GM18861 (cell line): ENCODE results near the gene IMP3.
"Not testable (repeated sequence)": the region's sequence is repeated elsewhere in the genome, so short reads cannot be mapped to it uniquely, and the experiment has no call there.

Source experiments
- ATAC-seq: cut with Tn5 transposase; IDR thresholded peaks from one replicate; pipeline ENCODE4 v1.9.1; 2021; ENCODE audit not compliant: unreplicated experiment

The IMP3 gene

DNA sequence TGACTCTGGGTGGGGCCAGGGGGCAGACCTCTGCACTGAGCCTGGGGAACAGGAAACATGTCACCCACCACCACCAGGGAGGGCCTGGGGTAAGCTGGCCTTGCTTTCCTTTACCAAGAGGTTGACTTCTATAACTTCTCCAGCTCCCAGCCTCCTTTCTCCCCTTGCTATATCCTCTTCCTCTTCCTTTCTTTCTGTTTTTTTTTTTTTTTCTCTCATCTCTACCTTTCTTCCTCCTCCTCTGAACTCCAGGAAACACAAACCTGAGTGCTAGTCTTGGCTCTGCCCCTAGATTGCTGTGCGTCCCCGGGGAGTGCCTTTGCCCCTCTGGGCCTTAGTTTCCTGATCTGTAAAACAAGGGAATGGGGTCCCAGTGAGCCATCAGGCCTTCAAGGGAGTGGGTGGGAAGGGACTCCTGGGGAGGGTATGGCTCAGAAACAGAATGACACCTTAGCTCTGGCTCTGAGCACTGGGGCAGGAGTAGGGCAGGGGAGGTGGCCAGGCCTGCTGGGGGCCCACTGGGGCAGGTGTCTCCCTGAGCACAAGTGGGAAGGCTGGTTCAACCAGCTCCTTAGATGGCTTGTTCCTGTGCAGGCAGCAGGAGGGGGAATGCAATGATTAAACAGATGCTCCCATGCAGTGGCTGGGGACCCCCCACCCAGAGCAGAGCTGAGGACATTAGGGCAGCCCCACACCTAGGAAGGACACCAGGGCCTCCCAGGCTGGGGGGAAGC is 12.0 kb upstream of the IMP3 start:
- ATAC-seq: no peak

DNA sequence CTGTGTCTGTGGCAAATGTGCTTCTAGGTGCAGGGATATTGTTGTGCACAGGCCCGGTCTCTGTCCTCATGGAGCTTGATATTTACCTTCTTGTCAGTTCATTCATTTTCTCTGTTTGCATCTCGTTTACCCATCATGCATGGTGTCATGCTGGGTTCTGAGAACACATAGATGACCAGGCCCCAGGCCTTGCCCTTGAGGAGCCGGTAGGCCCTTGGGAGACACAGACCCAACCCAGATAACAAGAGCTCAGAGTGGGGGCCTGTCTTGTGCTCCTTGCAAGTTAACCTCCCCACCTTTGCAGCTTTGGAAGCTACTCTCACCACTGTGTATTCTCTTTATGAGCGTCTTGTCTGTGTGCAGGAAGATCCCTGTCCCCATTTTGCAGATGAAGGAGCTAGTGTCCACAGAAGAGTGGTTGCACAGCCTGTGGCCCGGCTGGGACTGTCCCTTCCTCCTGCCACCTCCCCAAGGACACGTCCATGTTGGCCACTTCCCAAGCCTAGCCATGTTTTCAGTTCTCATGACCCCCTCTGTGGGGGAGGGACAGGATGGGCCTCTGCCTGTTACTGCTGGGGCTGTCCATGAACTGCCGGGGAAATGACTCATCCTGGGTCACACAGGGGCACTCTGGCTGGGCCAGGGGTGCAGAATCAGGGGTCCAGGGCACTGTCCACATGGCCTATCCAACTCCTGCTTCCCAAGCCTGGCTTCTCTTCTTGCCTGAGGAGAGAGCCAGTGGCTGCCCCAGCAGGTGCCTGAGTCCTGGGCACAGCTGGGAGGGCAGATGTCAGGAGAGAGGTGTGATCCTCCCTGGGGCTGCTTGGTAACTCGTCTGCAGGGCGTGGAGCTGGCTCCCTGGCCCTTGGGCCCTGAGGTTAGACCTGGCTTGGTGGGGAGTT is 11.1 kb upstream of the IMP3 start:
- no peak for ATAC-seq

GRCh38 chr15:75649848-75650247 is 9.8 kb upstream of the IMP3 start:
- no peak for ATAC-seq

- ATAC-seq: no peak
Observed at GRCh38 chr15:75649045-75649761, 9.2 kb upstream of the IMP3 start.

DNA sequence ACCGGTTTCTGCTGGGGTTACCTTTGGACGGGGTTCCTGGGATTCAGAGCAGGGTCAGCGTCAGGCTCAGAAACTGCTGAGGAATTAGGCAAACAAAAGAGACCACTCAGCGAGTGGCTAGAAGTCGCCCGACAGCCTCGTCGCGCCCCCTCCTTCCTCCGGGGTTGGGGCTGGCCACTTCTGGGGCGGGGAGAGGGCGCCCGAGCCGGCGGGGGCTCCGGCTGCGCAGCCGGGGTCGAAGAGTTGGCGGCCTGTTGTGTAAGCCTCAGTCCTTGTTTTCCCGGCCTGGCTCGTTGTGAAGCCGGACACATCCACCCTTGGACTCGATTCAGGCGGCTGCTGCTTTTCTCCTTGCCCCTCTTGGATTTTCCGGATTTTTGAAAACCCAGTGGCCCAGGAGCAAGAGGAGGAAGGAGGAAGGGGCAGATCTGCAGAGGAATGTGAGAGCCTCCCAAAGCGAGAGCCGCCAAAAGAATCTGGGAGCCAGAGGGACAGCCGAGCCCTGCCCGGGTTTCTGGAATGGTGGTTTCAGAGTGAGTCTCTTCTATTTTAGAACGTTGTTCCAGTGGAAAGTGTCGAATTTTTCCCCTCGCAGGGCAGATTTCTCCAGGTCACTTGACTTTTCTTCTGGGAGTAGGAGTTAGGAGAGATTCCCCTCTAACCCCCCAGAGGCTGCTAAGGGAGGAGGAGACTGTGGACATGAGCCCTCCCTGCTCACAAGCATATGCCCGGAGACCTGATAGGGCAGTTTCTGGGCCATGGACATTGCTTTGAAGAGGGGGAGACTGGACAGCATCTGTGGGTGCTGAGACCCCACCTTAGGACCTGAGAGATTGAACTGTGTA is 8.4 kb upstream of the IMP3 start:
- no peak for ATAC-seq

GRCh38 chr15:75647370-75648155 is 7.5 kb upstream of the IMP3 start, which contains the start of gene SNX33:
TSS of gene SNX33 (plus strand) at chr15:75647912. CDS start at chr15:75649103, 1,191 bp downstream.
- ATAC-seq: no peak

DNA sequence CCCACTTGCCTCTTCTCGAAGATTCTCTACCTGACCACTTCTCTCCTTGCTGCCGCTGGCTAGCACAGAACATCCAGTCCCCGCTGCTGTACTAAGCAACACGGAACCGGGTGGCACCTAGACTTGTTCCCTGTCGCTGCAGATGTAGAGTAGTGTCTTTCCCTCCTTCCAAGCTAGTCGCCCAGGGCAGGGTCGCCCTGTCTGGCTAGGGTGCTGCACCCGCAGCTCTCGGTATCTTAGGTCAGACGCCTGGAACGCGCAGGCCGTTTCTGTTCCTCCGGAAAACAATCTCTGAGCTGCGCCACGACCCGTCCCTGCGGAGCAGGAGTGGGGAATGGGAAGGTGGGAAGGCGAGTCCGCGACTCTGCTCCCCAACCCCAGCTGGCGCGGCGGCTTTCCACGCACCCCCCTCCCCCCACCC is 6.9 kb upstream of the IMP3 start:
- no peak for ATAC-seq

- ATAC-seq: no peak
Observed at GRCh38 chr15:75646112-75646943, 6.3 kb upstream of the IMP3 start.

DNA sequence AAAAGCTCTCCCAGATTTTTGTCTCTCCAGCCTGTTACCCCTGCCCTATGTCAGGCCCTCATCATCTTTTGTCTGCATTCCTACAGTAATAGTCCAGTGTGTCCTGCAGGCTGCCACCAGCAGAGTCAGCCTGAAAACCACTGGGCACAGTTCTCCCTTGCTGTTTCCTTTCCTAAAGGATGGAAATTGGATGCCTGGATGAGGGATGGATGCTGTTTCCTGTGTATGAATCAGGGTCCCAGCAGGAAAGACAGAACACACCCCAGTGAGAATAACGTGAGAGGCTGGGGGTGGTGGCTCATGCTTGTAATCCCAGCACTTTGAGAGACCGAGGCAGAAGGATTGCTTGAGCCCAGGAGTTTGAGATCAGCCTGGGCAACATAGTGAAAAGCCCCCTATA is 4.4 kb upstream of the IMP3 start:
- no peak for ATAC-seq

DNA sequence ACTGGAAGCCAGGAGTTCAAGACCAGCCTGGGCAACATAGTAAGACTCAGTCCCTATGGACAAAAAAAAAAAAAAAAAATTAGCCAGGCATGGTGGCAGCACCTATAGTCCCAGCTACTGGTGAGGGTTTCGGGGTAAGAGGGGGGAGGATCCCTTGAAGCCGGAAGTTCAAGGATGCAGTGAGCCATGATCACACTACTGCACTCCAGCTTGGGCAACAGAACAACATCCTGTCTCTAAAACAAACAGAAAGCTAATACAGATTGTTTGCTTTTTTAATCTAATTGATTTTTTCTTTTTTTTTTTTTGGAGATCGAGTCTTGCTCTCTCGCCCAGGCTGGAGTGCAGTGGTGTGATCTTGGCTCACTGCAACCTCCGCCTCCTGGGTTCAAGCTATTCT is 1.6 kb upstream of the IMP3 start:
- ATAC-seq: no peak

GRCh38 chr15:75641179-75641503 is 1.1 kb upstream of the IMP3 start:
- ATAC-seq: no peak

GRCh38 chr15:75640483-75641178 is 607 bp upstream of the IMP3 start:
- peak; percentile 21 for ATAC-seq

DNA sequence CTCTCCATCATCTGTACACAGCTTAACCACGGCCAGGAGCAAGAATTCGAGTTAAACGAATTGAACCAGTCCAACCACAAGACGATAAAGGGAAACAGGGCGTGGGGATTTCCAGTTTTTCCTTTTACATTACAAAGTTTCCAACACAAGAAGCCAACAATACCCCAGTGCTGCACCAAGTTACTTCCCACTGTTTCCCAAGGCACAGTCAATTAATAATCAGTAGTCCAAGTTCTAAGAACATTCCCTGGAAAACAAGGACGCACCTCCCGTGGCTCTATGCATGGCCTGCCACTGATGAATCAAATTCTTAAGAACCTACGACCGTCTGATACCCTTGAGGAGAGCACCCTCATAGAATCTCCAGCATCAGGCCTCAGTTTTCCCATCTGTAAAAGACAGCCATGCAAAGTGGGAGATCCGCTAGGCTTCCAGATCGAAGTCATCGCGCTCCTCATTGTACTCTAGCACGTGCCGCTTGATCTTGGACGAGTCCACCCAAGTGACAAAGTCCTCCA is 774 bp downstream of the IMP3 start:
- no peak for ATAC-seq

GRCh38 chr15:75637245-75638009 is 2.6 kb downstream of the IMP3 start:
- no peak for ATAC-seq

DNA sequence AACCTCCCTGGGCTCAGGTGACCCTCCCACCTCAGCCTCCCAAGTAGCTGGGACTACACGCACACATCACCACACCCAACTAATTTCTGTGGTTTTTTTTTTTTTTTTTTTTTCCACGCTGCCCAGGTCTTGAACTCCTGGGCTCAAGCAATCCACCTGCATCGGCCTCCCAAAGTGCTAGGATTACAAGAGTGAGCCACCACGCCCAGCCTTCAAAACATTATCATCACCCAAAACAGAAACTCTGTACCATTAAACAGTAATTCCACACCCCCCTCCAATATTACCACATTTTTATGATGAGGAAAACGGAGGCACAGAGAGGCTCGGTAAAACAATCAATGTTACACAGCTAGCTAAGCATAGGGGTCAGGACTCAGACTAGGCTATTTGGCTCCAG is 4.0 kb downstream of the IMP3 start:
- no peak for ATAC-seq

GRCh38 chr15:75633922-75634321 is 6.1 kb downstream of the IMP3 start:
- not testable (repeated sequence) for ATAC-seq

GRCh38 chr15:75631935-75632334 is 8.1 kb downstream of the IMP3 start:
- no peak for ATAC-seq
